WI38 (cell line): ENCODE data around the gene EMILIN1.

ENCODE experiments used
- H3K4me3 ChIP-seq: 2 replicates; pipeline ENCODE4 v1.5.1; 2011; ENCODE audit warnings: low read depth, mild to moderate bottlenecking, control low read depth, low read length
- CTCF ChIP-seq: IDR thresholded peaks from 2 replicates; pipeline ENCODE4 v1.5.1; 2012; ENCODE audit warnings: low read depth, mild to moderate bottlenecking, control low read depth, low read length

EMILIN1 gene

DNA sequence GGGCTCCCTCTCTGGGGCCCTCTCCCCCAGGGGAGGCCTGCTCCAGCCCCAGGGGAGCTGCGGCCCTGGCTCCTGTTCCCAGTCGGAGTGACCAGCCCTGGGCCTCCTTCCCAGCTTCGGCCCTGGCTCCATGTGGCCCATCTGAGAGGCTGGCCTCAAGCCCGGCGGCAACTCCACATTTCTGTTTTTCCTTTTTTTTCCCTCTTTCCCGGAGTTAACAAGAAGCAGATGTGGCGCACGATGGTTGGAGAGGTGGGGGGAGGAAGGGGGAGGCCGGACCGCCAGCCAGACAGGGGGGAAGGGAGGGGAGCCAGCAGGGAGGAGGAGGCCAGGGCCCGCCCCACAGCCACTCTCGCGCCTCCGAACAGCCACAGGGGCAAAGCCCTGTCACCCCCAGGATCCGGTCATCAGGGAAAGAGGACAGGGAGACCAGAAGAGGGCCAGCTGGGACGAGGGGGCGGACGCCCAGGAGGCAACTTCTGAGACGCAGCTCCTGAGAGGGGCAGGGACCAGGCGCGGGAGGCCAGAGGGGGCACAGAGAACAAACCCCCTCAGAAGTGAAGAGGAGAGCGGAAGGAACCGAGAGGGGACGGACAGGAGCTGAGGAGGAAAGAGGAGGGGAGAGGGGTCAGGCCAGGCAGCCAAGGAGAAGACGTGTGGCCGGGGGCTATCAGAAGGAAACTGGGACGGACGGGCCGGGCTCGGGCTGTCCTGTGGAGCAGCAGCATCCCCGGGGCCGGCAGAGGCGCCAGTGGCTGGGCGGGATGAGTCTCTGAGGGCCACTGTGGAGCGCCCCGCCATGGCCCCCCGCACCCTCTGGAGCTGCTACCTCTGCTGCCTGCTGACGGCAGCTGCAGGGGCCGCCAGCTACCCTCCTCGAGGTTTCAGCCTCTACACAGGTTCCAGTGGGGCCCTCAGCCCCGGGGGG is at the start of gene EMILIN1:
EMILIN1 (plus strand) TSS at position 349 of the 928 bp plus-strand sequence; CDS start at position 800, 451 bp downstream.
- no peak for TF ChIP-seq CTCF
- H3K4me3 ChIP-seq, result peak within 1 kb of the TSS; percentile 84

- no peak for TF ChIP-seq CTCF
- no peak overlapping the region for H3K4me3 ChIP-seq
Measured at GRCh38 chr2:27029051-27029450, 49.4 kb upstream of the EMILIN1 start.

GRCh38 chr2:27032495-27033252 is 45.7 kb upstream of the EMILIN1 start, which contains the start of gene TMEM214:
TSS of gene TMEM214 (plus strand) at chr2:27032965. CDS start at chr2:27033016, 51 bp downstream.
- no peak for TF ChIP-seq CTCF
- H3K4me3 ChIP-seq, result peak within 1 kb of the TSS; percentile 86

- no peak for TF ChIP-seq CTCF
- peak overlapping the region; percentile 86 for H3K4me3 ChIP-seq
Measured at GRCh38 chr2:27033253-27033852, 45.1 kb upstream of the EMILIN1 start.

DNA sequence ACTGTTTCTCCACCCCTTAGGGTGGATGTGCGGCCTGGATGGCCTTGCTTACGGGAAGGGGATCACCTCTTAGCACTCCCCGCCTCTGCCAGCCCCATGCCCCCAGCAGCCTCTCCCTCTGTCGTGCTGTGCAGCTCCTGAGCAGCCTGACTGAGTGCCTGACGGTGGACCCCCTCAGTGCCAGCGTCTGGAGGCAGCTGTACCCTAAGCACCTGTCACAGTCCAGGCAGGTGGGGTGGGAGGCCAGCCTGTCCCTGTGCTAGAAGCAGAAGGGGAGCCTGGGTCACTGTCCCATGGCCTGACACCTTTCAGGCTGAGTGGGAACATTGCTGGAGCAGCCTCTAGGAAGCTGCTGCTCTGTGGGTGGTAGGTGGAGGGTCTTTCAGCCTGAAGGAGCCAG is 40.4 kb upstream of the EMILIN1 start:
- no peak overlapping the region for H3K4me3 ChIP-seq
- TF ChIP-seq CTCF, result no peak

DNA sequence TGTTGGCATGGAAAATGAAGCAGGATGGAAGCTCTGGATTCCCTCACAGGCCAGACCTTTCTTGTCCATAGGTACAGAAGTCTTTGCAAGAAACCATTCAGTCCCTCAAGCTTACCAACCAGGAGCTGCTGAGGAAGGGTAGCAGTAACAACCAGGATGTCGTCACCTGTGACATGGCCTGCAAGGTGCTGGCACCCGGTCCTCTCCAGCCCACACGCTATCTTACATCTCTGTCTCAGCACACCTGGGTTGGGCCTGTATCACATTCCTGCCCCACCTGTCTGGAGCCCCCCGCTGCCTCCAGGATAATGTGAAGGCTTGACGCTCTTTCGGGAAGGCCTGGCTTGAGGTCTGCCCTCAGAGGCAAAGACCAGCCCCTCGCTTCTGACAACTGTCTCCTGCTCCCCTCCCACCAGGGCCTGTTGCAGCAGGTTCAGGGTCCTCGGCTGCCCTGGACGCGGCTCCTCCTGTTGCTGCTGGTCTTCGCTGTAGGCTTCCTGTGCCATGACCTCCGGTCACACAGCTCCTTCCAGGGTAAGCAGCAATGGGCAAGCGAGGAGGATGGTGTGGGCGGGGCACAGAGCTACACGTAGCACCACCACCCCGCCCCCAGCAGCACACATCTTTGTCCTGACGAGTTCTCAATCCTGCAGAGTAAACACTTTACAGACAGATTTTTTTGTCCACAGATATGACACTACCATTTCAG is 39.6 kb upstream of the EMILIN1 start:
- H3K4me3 ChIP-seq, result no peak overlapping the region
- TF ChIP-seq CTCF, result no peak
